ENCODE measurements around the gene LY6G5B.
A peak's percentile ranks its signal among the peaks of the same experiment; 100 is the strongest.

Gene LY6G5B, protein sequence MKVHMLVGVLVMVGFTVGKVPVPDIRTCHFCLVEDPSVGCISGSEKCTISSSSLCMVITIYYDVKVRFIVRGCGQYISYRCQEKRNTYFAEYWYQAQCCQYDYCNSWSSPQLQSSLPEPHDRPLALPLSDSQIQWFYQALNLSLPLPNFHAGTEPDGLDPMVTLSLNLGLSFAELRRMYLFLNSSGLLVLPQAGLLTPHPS

DNA sequence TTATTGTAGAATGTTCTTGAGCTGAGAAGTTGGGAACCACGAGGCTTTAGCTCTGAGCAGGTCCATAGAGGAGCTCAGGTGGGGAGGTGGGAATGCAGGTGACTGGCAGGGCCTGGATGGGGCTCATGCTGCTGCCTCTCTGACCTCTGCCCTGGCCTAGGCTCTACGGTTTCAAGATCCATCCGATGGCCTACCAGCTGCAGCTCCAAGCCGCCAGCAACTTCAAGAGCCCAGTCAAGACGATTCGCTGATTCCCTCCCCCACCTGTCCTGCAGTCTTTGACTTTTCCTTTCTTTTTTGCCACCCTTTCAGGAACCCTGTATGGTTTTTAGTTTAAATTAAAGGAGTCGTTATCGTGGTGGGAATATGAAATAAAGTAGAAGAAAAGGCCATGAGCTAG lies at the start of gene LY6G5B:
Gene LY6G5B, plus strand, starts transcription at position 301 of the 400 bp plus-strand sequence. CDS start 975 bp downstream, outside the sequence.
- DNase-seq (ENCODE audit: low spot score), result no peak

DNA sequence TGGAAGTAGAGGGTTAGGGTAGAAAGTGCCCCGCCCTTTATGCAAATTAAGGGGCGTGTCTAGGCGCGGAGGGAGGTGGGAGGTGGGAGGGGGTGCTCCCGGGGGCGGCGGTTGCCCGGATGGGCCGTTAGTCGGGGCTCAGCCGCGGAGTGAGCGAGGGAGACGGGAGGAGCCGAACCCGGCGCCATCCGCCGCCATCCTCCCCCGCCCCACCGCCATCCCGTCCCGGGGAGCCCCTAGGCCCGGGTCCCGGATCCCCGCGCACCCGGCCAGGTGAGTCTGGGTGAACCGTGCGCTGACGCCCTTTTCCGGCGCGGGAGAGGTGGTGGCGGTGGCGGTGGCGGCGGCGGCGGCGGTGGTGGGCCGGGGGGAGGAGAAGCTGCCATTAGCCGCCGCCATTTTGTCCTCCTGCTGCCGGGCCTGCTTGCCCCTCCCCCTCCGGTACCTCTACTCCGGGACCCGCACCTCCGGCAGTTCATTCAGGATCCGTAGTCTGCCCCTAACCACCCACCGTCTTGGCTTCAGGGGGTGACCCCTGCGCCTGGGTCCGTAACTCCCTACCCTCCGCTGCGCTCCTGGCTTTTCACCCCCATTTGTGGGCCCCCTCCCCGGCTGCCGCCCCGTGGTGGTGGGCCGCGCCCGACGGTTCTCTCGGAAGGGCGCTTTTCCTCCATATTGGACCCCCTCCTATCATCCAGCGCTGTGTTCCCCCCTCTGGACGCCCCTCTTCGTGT lies 49.0 kb upstream of the LY6G5B start, which contains the start of gene PRRC2A:
Gene PRRC2A, plus strand, starts transcription at position 130 of the 734 bp plus-strand sequence. CDS start 2,075 bp downstream, outside the sequence.
- peak; percentile 83 for DNase-seq (ENCODE audit: low spot score)

DNA sequence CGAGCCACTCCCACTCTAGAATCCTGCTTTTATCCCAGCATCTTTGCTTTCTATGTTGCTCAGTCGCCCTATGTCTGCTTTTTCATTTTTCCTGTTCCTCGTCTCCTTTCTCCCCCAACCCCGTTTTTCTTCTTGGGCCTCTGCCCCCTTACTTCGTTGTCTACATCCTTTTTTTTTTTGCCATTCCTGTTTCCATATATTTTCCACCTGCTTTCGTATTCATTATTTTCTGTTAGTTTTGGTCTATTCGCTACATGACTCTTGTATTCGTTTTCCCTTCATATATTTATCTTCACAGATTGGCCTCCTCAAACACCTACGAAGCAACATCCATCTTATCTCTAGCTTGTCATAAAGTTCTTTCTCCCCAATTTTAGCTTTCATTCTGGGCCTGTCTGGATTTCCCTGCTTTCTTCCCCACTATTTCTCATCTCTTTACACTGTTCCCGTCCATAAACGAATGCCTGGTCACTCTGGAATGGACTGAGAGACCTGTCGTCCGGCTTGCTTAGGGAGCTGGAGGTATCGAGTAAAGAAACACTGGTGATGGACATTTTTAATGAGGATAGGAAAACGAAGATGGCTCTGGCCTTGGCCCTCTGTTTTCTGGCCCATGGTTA lies 48.3 kb upstream of the LY6G5B start:
- DNase-seq (ENCODE audit: low spot score), result no peak

DNA sequence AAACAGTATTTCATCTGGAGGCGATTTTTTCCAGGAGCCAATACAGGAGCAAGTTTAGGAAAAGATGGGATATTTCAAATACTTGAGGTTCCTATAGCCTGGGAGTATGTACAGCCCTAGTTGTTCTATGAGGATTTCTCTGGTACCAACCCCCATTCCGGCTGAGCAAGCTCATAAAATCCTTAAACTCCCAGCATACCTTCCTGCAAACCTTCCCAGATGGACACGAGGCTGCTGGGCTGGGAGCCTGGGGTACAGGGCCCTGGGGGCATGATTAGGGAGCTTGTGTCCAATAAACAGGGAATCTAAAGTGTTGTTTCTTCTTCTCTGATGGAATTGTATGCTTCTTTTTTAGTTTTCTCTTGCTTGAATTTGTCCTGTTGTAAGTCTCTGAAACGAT lies 47.8 kb upstream of the LY6G5B start:
- DNase-seq (ENCODE audit: low spot score), result peak; percentile 49

DNA sequence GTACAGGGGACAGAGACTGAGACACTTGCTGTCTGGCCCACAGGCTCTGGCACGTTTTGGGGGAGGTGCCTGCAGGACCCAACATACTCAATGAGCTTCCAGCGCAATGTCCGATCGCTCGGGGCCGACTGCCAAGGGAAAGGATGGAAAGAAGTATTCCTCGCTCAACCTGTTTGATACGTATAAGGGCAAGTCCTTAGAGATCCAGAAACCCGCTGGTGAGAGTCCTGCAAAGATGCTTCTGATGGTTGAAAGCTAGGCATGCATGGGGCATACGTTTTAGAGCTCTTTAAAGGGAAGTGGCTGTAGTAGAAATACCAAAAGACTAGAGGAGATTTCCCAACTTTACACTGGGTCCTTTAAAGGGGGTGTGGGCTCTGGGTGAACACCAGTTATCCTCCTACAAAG lies 47.1 kb upstream of the LY6G5B start:
- no peak for DNase-seq (ENCODE audit: low spot score)

DNA sequence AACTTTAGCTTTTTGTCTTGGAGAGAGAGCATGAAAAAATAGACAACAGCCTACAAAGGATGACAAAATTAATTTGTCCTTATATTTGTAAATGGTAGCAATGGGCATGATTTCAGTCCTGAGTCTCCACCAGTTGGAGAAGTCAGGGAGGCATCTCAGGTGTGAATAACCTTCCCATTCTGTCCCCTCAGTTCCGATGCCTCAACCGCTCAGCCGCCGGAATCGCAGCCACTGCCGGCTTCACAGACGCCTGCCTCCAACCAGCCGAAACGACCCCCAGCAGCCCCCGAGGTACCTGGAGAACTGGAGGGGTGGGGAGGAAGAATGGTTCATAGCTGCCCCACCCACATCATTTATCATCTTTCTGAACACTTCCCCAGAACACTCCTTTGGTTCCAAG lies 45.7 kb upstream of the LY6G5B start:
- no peak for DNase-seq (ENCODE audit: low spot score)

DNA sequence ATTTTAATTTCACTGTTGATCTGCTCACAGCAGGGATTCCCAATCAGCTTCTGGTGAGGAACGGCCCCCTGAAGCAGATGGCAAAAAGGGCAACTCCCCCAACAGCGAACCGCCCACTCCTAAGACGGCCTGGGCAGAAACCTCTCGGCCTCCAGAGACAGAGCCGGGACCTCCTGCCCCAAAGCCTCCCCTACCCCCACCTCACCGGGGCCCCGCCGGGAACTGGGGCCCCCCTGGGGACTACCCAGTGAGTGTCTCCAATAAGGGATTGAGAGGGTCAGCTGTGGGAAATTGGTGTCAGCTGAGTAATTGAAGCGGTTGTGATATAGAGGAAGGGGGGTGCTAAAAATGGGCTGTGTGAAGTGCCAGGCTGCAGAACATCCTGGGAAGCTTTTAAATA lies 42.8 kb upstream of the LY6G5B start:
- DNase-seq (ENCODE audit: low spot score), result no peak

DNA sequence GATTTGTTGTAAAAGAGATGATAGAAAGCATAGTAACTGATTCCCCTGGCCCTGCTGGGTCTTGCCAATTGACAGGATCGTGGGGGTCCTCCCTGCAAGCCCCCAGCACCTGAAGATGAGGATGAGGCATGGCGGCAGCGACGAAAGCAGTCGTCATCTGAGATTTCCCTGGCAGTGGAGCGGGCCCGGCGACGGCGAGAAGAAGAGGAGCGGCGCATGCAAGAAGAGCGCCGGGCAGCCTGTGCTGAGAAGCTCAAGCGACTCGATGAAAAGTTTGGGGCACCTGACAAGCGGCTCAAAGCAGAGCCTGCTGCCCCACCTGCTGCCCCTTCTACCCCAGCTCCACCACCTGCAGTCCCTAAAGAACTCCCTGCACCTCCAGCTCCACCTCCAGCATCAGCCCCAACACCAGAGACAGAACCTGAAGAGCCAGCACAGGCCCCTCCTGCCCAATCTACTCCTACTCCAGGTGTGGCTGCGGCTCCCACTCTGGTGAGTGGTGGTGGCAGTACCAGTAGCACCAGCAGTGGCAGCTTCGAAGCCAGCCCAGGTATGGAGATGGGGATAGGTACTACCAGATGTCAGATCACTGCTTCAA lies 42.0 kb upstream of the LY6G5B start:
- no peak for DNase-seq (ENCODE audit: low spot score)

DNA sequence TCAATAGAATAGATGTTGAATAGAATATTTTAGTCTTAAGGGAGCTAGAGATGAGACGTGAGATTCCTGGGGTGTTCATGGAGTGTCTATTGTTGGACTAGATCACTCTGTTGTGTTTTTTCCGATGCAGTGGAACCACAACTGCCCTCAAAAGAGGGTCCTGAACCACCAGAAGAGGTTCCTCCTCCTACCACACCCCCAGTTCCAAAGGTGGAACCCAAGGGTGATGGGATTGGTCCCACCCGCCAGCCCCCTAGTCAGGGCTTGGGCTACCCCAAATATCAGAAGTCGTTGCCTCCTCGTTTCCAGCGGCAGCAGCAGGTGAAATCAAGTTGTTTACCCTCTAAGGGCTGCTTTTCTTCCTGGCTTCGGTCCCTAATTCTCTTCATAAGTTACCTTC lies 40.8 kb upstream of the LY6G5B start:
- no peak for DNase-seq (ENCODE audit: low spot score)

DNA sequence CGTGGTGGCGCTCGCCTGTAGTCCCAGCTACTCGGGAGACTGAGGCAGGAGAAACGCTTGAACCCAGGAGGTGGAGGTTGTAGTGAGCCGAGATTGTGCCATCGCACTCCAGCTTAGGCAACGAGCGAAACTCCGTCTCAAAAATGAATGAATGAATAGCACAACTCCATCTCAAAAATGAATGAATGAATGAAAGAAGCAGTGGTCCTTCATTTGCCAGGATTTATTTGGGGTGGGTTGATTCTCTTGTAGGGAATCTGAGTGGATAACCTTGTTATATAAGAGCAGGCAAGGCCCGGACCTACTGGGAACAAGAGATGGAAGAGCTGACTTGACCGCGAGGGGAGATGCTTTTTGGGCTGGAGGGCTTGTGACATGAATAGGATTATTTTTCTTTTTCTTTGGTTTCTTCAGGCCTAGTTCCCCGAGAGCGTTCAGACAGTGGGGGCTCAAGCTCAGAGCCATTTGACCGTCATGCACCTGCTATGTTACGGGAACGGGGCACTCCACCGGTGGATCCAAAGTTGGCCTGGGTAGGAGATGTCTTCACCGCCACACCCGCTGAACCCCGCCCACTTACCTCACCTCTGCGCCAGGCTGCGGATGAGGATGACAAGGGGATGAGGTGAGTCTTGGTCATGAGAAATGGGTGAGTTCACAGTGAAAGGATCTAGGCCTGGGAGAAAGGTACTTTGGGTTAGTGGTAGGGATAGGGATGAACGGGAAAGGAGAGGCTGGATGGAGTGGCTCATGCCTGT lies 39.4 kb upstream of the LY6G5B start:
- DNase-seq (ENCODE audit: low spot score), result no peak

DNA sequence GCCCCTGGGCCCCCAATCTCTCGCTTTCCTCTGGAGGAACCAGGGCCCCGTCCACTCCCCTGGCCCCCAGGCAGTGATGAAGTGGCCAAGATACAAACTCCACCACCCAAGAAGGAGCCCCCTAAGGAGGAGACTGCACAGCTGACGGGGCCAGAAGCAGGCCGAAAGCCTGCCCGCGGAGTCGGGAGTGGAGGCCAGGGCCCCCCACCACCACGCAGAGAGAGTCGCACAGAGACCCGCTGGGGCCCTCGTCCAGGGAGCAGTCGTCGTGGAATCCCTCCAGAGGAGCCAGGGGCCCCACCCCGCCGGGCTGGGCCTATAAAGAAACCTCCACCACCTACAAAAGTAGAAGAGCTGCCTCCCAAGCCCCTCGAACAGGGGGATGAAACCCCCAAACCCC lies 38.6 kb upstream of the LY6G5B start:
- DNase-seq (ENCODE audit: low spot score), result no peak

DNA sequence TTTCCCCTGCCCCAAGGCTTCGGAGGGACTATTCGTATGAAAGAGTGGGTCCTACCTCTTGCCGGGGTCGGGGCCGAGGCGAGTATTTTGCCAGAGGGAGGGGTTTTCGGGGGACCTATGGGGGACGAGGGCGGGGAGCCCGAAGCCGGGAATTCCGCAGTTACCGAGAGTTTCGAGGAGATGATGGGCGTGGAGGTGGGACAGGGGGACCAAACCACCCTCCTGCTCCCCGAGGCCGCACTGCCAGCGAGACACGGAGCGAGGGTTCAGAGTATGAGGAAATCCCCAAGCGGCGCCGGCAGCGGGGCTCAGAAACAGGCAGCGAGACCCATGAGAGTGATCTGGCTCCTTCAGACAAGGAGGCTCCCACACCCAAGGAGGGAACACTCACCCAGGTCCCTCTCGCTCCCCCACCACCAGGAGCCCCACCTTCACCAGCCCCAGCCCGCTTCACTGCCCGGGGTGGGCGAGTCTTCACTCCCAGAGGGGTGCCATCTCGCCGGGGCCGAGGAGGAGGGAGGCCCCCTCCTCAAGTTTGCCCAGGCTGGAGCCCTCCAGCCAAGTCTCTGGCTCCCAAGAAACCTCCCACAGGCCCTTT lies 38.0 kb upstream of the LY6G5B start:
- DNase-seq (ENCODE audit: low spot score), result no peak

DNA sequence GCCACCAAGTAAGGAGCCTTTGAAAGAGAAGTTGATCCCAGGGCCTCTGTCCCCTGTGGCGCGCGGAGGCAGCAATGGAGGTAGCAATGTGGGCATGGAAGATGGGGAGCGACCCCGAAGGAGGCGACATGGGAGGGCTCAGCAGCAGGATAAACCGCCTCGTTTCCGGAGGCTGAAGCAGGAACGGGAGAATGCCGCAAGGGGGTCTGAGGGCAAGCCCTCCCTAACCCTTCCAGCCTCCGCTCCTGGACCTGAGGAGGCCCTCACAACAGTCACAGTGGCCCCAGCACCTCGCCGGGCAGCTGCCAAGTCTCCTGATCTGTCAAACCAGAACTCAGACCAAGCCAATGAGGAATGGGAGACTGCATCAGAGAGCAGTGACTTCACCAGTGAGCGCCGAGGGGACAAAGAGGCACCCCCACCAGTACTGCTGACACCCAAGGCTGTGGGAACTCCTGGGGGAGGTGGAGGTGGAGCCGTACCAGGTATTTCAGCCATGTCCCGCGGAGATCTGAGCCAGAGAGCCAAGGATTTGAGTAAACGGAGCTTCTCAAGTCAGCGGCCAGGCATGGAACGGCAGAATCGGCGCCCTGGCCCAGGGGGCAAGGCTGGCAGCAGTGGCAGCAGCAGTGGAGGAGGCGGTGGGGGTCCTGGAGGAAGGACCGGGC lies 37.4 kb upstream of the LY6G5B start:
- DNase-seq (ENCODE audit: low spot score), result no peak

DNA sequence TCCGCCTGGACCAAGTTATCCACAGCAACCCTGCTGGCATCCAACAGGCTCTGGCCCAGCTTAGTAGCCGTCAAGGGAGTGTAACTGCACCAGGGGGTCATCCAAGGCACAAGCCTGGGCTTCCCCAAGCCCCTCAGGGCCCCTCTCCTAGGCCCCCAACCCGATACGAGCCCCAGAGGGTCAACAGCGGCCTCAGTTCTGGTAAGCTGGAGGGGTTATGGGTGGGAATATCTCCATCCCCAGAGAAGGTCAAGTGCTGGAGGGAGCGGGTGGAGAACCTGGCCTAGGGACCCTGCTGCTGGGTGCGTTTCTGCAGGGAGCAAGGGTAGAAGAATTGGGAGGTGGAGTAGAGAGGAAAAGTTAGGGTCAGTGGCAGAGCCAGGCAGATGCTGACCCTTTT lies 36.3 kb upstream of the LY6G5B start:
- no peak for DNase-seq (ENCODE audit: low spot score)

DNA sequence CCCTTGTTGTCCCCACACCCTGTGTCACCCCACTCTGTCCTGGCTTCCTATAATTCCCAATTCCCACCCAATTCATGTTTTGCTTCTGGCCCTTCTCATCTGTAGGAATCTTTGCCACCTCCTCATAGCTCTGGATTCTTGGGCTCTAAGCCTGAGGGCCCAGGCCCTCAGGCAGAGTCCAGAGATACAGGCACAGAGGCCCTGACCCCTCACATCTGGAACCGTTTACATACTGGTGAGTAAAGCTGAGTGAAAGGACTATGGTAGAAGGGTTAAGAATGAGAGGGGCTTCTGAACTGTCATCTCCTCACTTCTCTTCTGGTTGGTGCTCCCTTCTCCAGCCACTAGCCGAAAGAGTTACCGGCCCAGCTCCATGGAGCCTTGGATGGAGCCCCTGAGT lies 35.6 kb upstream of the LY6G5B start:
- no peak for DNase-seq (ENCODE audit: low spot score)

DNA sequence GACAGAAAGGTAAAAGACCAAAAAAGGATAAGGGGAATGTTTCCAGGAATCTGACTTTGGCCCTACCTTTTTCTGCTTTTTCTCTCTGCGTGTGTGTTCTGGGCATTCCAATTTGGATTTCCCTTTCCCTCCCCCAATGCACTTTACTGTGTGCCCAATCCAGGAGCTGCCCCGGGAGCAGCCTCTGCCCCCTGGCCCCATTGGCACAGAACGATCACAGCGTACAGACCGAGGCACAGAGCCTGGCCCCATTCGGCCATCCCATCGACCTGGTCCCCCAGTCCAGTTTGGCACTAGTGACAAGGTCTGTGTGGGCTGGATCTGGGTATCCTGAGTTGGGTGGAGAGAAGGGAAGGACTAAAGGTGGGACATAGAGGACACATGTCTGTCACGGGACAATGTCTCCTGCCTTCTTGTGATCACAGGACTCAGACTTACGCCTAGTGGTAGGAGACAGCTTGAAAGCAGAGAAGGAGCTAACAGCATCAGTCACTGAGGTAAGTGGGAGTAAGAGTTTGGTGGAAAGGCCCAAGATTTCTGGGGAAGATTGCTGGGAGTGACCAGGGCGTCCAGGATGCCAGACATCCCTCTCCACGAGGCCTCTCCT lies 34.7 kb upstream of the LY6G5B start:
- DNase-seq (ENCODE audit: low spot score), result no peak

DNA sequence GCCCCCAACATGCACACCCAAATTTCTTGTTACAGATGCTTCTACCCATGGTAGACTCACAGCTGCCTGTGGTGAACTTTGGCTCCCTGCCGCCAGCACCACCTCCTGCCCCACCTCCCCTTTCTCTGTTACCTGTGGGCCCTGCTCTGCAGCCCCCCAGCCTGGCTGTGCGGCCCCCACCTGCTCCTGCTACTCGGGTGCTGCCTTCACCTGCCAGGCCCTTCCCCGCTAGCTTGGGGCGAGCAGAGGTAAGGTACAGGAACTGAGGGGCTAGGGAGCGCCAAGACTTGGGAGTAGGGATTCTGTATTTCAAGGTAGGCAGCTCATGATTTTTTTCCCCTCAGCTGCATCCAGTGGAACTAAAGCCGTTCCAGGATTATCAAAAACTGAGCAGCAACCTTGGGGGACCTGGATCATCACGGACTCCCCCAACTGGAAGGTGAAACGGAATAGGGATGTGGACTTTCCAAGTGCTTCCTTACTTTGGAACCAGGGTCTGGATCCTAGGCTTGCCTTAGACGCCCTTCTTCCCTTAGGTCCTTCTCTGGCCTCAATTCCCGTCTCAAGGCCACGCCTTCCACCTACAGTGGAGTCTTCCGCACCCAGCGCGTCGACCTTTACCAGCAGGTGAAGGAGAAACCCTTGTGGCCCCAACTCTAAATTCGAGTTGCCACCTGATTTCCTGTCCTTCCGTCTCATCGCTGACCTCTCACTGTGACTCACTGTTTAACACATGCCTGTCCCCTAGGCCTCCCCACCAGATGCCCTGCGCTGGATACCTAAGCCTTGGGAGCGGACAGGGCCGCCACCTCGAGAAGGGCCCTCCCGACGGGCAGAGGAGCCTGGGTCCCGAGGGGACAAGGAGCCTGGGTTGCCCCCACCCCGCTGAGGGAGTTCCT lies 32.8 kb upstream of the LY6G5B start:
- no peak for DNase-seq (ENCODE audit: low spot score)

DNA sequence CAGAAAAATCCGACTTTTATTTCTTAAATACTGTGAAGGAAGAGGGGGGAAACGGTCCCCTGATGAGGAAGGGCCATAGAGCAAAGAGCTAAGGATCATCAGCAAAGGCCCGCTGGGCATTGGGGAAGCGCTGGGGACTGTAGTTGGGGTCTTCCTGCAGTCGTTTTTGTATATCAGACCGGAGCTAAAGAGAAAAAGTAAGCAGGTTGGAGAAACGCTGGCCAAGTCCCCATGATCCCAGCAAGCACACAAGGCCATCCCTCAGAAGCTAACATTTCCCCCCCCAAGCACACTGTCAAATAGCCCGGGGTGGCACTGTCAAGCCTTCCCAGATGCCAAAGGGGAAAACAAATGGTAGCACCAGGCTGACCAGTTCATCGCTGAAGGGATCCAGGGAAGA lies 30.7 kb upstream of the LY6G5B start:
- no peak for DNase-seq (ENCODE audit: low spot score)

DNA sequence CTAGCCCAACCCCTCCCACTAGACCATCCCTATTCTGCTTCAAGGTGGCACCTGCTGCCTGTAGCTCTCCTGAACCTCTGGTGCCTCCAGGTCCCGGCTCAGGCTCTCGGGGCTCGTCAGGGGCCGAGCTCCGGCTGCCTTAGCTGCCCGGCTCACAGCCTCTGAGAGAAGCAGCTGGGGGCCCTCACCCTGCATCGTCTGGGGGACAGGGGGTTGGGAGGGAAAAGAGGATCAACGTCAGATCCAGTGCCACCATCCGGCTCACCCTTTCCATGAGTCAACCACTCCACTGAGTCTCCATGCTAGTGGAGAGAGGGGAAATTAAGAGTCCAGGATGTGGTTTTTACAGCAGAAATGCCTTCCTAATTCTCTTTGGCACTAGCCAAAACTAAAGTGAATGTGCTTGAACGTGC lies 30.3 kb upstream of the LY6G5B start:
- peak; percentile 77 for DNase-seq (ENCODE audit: low spot score)

DNA sequence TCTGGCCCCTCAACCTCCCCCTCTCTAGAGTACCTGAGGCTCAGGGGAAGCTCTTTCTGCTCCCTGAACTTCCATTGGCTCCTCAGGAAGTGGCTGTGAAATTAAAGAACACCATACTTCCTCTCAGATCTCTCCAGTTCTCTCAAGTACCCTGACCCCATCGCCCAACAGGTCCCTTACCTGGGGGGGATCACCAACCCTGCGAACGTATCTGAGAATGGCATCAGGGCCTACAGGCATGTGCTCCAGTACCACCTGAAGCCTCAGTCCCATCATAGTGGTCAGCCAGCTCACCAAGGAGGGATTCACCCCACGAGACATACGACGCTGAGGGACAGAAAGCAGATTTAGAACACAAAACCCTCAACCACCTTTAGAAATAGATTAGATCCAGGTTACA lies 29.2 kb upstream of the LY6G5B start:
- DNase-seq (ENCODE audit: low spot score), result no peak
